ENCODE results near the gene CRIM1.

DNA sequence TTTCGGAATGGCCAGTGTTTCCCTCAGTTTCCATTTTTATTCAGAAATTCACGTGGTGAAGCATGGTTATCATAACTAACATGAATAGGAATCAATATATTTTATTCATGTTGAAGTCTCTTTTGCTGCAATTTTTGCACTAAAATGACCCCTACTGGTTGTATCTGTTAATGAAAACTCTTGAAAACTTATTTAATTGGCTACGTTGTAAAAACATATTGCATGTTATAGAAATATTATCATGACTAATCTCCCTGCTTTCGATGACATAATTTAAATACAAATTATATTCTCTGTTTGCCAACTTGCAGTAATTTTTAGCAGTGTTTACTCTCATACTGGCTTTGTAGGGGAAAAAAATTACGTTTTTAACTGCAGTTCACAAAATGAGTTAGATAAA lies 3.5 kb downstream of the CRIM1 start:
- TF ChIP-seq, protein P1, sequence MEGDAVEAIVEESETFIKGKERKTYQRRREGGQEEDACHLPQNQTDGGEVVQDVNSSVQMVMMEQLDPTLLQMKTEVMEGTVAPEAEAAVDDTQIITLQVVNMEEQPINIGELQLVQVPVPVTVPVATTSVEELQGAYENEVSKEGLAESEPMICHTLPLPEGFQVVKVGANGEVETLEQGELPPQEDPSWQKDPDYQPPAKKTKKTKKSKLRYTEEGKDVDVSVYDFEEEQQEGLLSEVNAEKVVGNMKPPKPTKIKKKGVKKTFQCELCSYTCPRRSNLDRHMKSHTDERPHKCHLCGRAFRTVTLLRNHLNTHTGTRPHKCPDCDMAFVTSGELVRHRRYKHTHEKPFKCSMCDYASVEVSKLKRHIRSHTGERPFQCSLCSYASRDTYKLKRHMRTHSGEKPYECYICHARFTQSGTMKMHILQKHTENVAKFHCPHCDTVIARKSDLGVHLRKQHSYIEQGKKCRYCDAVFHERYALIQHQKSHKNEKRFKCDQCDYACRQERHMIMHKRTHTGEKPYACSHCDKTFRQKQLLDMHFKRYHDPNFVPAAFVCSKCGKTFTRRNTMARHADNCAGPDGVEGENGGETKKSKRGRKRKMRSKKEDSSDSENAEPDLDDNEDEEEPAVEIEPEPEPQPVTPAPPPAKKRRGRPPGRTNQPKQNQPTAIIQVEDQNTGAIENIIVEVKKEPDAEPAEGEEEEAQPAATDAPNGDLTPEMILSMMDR (IDR thresholded peaks at IDR 0.05) = peak; percentile 31
- no peak for TF ChIP-seq ZFX (IDR thresholded peaks at IDR 0.05; ENCODE audit: borderline replicate concordance)

Data from 22Rv1 (cell line).